Measurements from ENCODE around the gene TBL1X. TPM values are rescaled to one million over a fixed set of nuclear protein-coding genes. Genes with fewer than 3 reads are reported as not detected.

Gene TBL1X
- total and polyA plus RNA-seq, 4 donors: 10.1 to 16.0 (median 13.5) TPM

DNA sequence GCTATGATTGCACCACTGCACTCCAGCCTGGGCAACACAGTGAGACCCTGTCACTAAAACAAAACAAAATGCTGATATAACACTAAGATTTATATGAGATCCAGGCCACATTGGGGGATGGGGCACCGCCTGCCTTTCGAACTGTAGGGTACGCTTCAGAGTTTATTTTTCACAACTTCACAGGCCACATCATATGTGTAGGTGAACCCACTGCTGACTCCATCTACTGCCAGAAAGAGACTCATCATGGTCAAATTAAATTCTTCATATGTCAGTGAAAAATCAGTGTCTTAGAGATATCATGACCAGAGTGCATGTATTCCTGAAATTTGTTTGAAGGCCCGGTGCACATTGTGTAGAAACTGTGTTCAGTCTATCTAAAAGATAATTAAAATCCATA is 178.9 kb downstream of the TBL1X start:
- no peak for DNase-seq (ENCODE audit: low read depth in 4 of 6, low spot score in 6 of 6)
- 100% methylated on average over 2 of the region's 4 CpGs for WGBS (ENCODE audit: insufficient coverage)
- H3K27ac ChIP-seq (ENCODE audit: low read depth, low read length): no peak overlapping the region
- H3K36me3 ChIP-seq (ENCODE audit: control insufficient read depth, insufficient read depth, low read length): no peaks in the 10 kb centered on the region
- H3K4me1 ChIP-seq (ENCODE audit: control insufficient read depth, insufficient read depth, low read length): peaks cover 14% of the 10 kb centered on the region
- H3K4me3 ChIP-seq (ENCODE audit: low read depth, low read length): no peak overlapping the region
- peaks cover 9% of the 10 kb centered on the region for H3K27me3 ChIP-seq (ENCODE audit: control insufficient read depth, insufficient read depth, low read length)
- H3K9me3 ChIP-seq (ENCODE audit: control insufficient read depth, insufficient read depth, low read length): no peaks in the 10 kb centered on the region

DNA sequence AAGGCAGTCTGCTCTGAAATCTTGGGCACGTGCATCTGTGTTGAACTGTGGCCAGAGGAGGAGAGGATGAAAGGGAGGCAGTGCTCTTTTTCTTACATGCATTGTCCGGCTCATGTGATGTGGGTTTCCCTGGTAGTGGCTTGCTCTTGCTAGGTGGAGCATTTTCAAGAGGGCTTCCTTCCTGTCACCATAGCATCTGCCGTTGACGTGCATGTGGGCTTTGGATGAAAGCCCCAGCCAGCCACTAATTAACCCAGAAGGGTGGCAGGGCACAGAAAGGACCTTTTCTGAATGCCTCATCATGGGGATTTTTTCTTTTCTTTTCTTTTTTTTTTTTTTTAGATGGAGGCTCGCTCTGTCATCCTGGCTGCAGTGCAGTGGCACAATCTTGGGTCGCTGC is 179.5 kb downstream of the TBL1X start:
- H3K4me3 ChIP-seq (ENCODE audit: low read depth, low read length): no peak overlapping the region
- WGBS (ENCODE audit: insufficient coverage): 36% methylated on average over 5 of the region's 6 CpGs
- peak in 3 of 6 donors; percentile 31 to 62 (median 61) for DNase-seq (ENCODE audit: low read depth in 4 of 6, low spot score in 6 of 6)
- H3K27ac ChIP-seq (ENCODE audit: low read depth, low read length): no peak overlapping the region
- H3K36me3 ChIP-seq (ENCODE audit: control insufficient read depth, insufficient read depth, low read length): no peaks in the 10 kb centered on the region
- H3K4me1 ChIP-seq (ENCODE audit: control insufficient read depth, insufficient read depth, low read length): peaks cover 14% of the 10 kb centered on the region
- H3K27me3 ChIP-seq (ENCODE audit: control insufficient read depth, insufficient read depth, low read length): peaks cover 9% of the 10 kb centered on the region
- no peaks in the 10 kb centered on the region for H3K9me3 ChIP-seq (ENCODE audit: control insufficient read depth, insufficient read depth, low read length)

DNA sequence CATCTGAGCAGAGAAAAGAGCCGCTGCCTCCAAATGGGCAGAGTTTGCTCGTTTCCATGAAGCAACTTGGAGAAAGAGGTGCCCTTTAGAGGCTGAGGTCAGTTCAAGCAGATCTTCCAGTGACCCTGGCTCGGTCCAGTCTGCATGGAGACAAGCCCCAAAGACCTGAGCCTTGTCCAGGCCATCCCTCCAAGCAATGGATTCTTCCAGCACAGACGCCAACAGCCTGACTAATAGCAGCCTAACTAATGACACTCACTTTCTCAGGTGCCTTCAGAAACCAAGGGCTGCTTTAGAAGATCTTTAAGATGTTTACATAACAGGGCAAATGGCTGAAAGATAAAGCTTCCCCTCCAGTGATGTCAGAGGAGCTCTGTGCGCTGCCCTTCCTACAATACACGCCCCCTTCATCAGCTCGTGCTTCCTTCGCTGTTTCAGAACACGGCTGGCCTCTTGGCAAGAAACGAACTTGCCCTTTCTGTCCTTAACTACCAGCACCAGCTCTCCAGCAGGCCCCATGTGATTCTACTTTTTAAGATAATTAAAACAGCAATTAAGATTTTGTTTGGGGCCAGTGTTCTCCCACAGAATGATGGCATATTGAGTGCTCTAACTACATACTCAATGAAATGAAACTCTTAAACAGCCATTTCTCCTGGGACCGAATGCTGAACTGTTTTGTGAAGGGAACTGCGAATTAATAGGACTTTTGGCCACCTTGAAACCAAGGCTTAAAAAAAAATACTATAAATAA is 181.8 kb downstream of the TBL1X start:
- DNase-seq (ENCODE audit: low read depth in 4 of 6, low spot score in 6 of 6): peak in 2 of 6 donors; percentile 51 to 66
- Histone ChIP-seq H3K27ac (ENCODE audit: low read depth, low read length) (no peak overlapping the region), H3K27me3 (ENCODE audit: control insufficient read depth, insufficient read depth, low read length) (peaks cover 18% of the 10 kb centered on the region), H3K4me3 (ENCODE audit: low read depth, low read length) (no peak overlapping the region), H3K9me3 (ENCODE audit: control insufficient read depth, insufficient read depth, low read length) (no peaks in the 10 kb centered on the region), H3K4me1 (ENCODE audit: control insufficient read depth, insufficient read depth, low read length) (peaks cover 14% of the 10 kb centered on the region), H3K36me3 (ENCODE audit: control insufficient read depth, insufficient read depth, low read length) (no peaks in the 10 kb centered on the region)
- WGBS (ENCODE audit: insufficient coverage): 65% methylated on average over 10 of the region's 12 CpGs

DNA sequence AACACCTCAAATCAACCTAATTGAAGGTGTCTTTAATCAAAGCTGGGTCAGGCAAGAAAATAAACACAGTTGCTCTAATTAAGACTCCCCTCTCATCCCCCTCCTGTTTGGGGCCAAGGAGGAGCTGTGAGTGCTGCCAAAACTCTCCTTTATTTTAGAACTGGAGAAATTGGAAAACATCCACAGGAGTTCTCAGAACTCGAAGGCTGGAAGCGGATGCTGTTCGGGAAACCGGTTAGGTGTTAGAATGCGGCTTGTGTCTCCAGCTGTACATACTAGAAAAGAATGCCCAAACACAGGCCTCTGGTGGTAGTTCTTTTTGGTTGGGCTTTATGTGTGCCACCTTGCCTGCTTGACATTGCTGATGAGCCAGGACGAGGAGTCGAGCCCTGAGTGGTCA is 182.6 kb downstream of the TBL1X start:
- Histone ChIP-seq H3K4me1 (ENCODE audit: control insufficient read depth, insufficient read depth, low read length) (peaks cover 14% of the 10 kb centered on the region), H3K4me3 (ENCODE audit: low read depth, low read length) (no peak overlapping the region), H3K9me3 (ENCODE audit: control insufficient read depth, insufficient read depth, low read length) (no peaks in the 10 kb centered on the region), H3K27me3 (ENCODE audit: control insufficient read depth, insufficient read depth, low read length) (peaks cover 18% of the 10 kb centered on the region), H3K36me3 (ENCODE audit: control insufficient read depth, insufficient read depth, low read length) (no peaks in the 10 kb centered on the region), H3K27ac (ENCODE audit: low read depth, low read length) (peak overlapping the region; percentile 37)
- peak in 3 of 6 donors; percentile 47 to 77 (median 54) for DNase-seq (ENCODE audit: low read depth in 4 of 6, low spot score in 6 of 6)
- WGBS (ENCODE audit: insufficient coverage): 63% methylated on average over 5 of the region's 7 CpGs

DNA sequence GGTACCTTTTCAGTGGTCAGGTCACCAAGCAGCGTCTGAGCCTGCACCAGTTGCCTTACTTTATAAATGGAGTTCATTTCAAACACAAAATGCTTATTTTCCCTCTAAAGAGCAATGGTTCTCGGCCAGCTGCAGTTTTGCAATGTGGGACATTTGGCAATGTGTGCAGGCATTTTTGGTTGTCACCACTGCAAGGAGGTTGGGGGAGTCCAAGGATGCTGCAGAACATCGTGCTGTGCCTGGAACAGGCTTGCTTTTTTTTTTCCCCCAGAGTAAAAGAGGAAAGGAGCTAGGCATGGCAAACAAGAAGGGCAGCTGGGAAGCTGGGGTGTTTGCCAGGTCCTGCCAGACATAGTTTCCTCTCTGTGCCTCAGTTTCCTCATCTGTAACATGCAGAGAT is 185.2 kb downstream of the TBL1X start:
- DNase-seq (ENCODE audit: low read depth in 4 of 6, low spot score in 6 of 6): no peak
- Histone ChIP-seq H3K4me1 (ENCODE audit: control insufficient read depth, insufficient read depth, low read length) (peaks cover 13% of the 10 kb centered on the region), H3K36me3 (ENCODE audit: control insufficient read depth, insufficient read depth, low read length) (no peaks in the 10 kb centered on the region), H3K9me3 (ENCODE audit: control insufficient read depth, insufficient read depth, low read length) (no peaks in the 10 kb centered on the region), H3K27me3 (ENCODE audit: control insufficient read depth, insufficient read depth, low read length) (peaks cover 18% of the 10 kb centered on the region), H3K4me3 (ENCODE audit: low read depth, low read length) (no peak overlapping the region), H3K27ac (ENCODE audit: low read depth, low read length) (no peak overlapping the region)
- 44% methylated on average over 2 of the region's 3 CpGs for WGBS (ENCODE audit: insufficient coverage)

DNA sequence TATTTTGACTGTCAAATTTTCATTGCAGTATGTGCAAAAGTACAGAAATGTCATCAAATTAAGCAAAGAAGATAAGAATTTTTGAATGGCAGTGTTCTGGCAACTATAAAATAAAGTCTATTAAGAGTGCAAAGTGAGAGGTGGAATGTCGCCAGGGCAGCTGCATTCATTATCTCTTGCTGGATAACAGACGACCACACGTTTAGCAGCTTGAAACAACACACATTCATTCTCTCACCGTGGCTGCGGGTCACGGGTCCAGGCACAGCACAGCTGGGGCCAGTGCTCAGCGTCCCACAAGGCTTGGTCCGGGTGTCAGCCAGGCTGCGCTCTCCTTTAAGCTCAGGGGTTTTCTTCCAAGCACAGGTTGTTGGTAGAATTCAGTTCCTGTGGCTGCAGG is 186.9 kb downstream of the TBL1X start:
- peaks cover 13% of the 10 kb centered on the region for H3K4me1 ChIP-seq (ENCODE audit: control insufficient read depth, insufficient read depth, low read length)
- no peak overlapping the region for H3K27ac ChIP-seq (ENCODE audit: low read depth, low read length)
- DNase-seq (ENCODE audit: low read depth in 4 of 6, low spot score in 6 of 6): no peak
- H3K9me3 ChIP-seq (ENCODE audit: control insufficient read depth, insufficient read depth, low read length): no peaks in the 10 kb centered on the region
- no peak overlapping the region for H3K4me3 ChIP-seq (ENCODE audit: low read depth, low read length)
- H3K27me3 ChIP-seq (ENCODE audit: control insufficient read depth, insufficient read depth, low read length): peaks cover 14% of the 10 kb centered on the region
- WGBS (ENCODE audit: insufficient coverage): 41% methylated on average over 9 of the region's 9 CpGs
- H3K36me3 ChIP-seq (ENCODE audit: control insufficient read depth, insufficient read depth, low read length): no peaks in the 10 kb centered on the region

DNA sequence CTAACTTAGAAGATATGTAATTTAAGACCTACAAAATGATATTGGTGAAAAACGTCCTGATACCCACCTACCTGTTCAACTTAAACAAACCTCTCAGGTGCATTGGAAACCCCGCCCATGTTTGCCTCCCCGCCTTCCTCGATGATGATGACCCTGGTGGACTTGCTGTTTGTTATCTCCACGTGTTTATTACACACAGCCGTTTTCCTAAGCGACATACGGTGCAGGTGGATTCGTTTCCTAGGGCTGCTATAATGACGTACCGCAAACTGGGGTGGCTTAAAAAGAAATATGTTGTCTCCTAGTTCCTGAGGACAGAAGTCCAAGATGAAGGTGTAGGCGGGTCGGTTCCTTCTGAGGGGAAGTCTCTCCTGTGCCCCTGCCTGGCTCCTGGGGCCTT is 190.1 kb downstream of the TBL1X start:
- Histone ChIP-seq H3K27ac (ENCODE audit: low read depth, low read length) (no peak overlapping the region), H3K27me3 (ENCODE audit: control insufficient read depth, insufficient read depth, low read length) (peaks cover 9% of the 10 kb centered on the region), H3K4me3 (ENCODE audit: low read depth, low read length) (no peak overlapping the region), H3K9me3 (ENCODE audit: control insufficient read depth, insufficient read depth, low read length) (no peaks in the 10 kb centered on the region), H3K36me3 (ENCODE audit: control insufficient read depth, insufficient read depth, low read length) (peaks cover 3% of the 10 kb centered on the region), H3K4me1 (ENCODE audit: control insufficient read depth, insufficient read depth, low read length) (peaks cover 6% of the 10 kb centered on the region)
- no peak for DNase-seq (ENCODE audit: low read depth in 4 of 6, low spot score in 6 of 6)
- WGBS (ENCODE audit: insufficient coverage): 90% methylated on average over 12 of the region's 13 CpGs

DNA sequence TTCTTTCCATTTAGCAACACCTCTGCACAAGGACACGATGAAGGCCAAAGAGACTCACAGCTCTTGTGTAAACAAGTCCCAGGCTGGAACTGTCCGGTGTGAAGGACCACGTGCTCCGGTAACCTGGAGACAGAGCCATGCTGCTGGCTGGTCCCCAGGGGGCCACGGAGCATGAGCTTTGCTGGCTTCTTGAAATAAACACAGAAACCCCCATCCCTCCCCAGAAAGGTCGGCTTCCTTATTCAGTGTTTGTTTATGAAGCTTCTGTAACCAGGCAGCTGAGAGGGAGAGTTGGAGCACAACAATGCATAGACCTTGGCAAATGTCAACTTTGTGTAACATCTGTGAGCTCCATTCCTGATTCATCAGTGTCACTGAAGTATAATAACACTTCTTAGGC is 191.4 kb downstream of the TBL1X start:
- Histone ChIP-seq H3K4me1 (ENCODE audit: control insufficient read depth, insufficient read depth, low read length) (peaks cover 6% of the 10 kb centered on the region), H3K27me3 (ENCODE audit: control insufficient read depth, insufficient read depth, low read length) (peaks cover 4% of the 10 kb centered on the region), H3K36me3 (ENCODE audit: control insufficient read depth, insufficient read depth, low read length) (peaks cover 3% of the 10 kb centered on the region), H3K4me3 (ENCODE audit: low read depth, low read length) (no peak overlapping the region), H3K27ac (ENCODE audit: low read depth, low read length) (no peak overlapping the region), H3K9me3 (ENCODE audit: control insufficient read depth, insufficient read depth, low read length) (no peaks in the 10 kb centered on the region)
- 50% methylated on average over 4 of the region's 6 CpGs for WGBS (ENCODE audit: insufficient coverage)
- peak in 1 of 6 donors; percentile 32 for DNase-seq (ENCODE audit: low read depth in 4 of 6, low spot score in 6 of 6)

DNA sequence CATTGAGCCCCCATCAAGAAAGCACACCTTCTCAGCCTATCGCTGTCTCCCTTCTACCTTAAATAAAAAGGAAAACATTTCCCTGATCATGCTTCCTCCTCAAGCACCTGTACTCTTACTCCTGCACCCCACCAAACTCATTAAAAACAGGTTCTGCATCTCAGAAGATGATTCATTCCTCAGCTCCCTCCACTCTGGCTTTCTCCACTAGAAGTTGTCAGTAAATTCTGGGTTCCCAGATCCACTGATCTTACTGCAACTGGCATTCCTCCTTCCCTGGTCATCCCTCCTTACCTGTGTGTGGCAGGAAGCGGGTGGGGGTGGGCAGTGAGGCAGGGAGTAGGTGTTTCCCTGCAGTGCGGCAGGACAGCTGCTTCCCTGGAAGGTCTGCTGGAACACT is 192.0 kb downstream of the TBL1X start:
- DNase-seq (ENCODE audit: low read depth in 4 of 6, low spot score in 6 of 6): no peak
- Histone ChIP-seq H3K4me1 (ENCODE audit: control insufficient read depth, insufficient read depth, low read length) (peaks cover 6% of the 10 kb centered on the region), H3K27me3 (ENCODE audit: control insufficient read depth, insufficient read depth, low read length) (peaks cover 4% of the 10 kb centered on the region), H3K9me3 (ENCODE audit: control insufficient read depth, insufficient read depth, low read length) (no peaks in the 10 kb centered on the region), H3K4me3 (ENCODE audit: low read depth, low read length) (no peak overlapping the region), H3K27ac (ENCODE audit: low read depth, low read length) (no peak overlapping the region), H3K36me3 (ENCODE audit: control insufficient read depth, insufficient read depth, low read length) (peaks cover 3% of the 10 kb centered on the region)
- WGBS (ENCODE audit: insufficient coverage): 33% methylated on average over 2 of the region's 3 CpGs

DNA sequence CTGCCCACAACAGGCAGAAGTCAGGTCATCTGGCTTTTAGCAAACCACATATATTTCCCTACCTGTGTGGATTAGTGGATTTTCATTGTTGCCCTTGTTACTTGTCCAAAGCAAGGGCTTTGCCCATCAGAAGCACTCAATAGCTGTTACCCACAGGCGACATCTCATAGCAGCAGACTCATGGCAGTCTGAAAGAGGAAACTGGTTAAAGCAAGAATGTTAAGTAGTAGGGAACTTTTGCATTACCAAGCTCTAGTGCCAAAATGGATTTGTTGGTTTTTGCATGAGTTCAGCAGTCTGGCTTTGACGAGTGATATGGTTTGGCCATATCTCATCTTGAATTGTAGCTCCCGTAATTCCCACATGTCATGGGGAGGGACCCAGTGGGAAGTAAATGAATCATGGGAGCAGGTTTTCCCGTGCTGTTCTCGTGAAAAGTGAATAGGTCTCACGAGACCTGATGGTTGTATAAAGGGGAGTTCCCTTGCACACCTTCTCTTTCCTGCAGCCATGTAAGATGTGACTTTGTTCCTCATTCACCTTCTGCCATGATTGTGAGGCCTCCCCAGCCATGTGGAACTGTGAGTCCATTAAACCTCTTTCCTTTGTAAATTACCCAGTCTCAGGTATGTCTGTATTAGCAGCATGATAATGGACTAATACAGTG is 192.9 kb downstream of the TBL1X start:
- H3K9me3 ChIP-seq (ENCODE audit: control insufficient read depth, insufficient read depth, low read length): no peaks in the 10 kb centered on the region
- H3K36me3 ChIP-seq (ENCODE audit: control insufficient read depth, insufficient read depth, low read length): peaks cover 3% of the 10 kb centered on the region
- DNase-seq (ENCODE audit: low read depth in 4 of 6, low spot score in 6 of 6): no peak
- peaks cover 4% of the 10 kb centered on the region for H3K27me3 ChIP-seq (ENCODE audit: control insufficient read depth, insufficient read depth, low read length)
- H3K4me3 ChIP-seq (ENCODE audit: low read depth, low read length): no peak overlapping the region
- H3K27ac ChIP-seq (ENCODE audit: low read depth, low read length): no peak overlapping the region
- 92% methylated on average over 2 of the region's 6 CpGs for WGBS (ENCODE audit: insufficient coverage)
- H3K4me1 ChIP-seq (ENCODE audit: control insufficient read depth, insufficient read depth, low read length): peaks cover 6% of the 10 kb centered on the region

All from spinal cord (tissue), 10 donors.